ENCODE data around the gene GABRB2. TPM values are rescaled to one million over a fixed set of nuclear protein-coding genes. Genes with fewer than 3 reads are reported as not detected.

The GABRB2 gene
- total and polyA plus RNA-seq, 2 experiments from 2014 or later: 0.11 to 0.94 TPM

GRCh38 chr5:161385027-161385426, 161.5 kb downstream of the GABRB2 start:
- Mint-ChIP-seq H3K4me3 (no peak overlapping the region), H3K27me3 (ENCODE audit: insufficient read depth, low read depth, poor library complexity) (peaks cover 2% of the 10 kb centered on the region), H3K36me3 (ENCODE audit: low read depth) (no peaks in the 10 kb centered on the region), H3K4me1 (no peaks in the 10 kb centered on the region), H3K27ac (no peak overlapping the region; the same call in 1 of the 2 replicates), H3K9me3 (no peaks in the 10 kb centered on the region)
- no peaks in the 10 kb centered on the region for H3K36me3 ChIP-seq (ENCODE audit: insufficient read depth)
- no peaks in the 10 kb centered on the region for H3K79me2 ChIP-seq (replicated peaks; ENCODE audit: insufficient read depth)
- H3K27me3 ChIP-seq (ENCODE audit: insufficient read depth): no peaks in the 10 kb centered on the region
- no peaks in the 10 kb centered on the region for H3K4me1 ChIP-seq (ENCODE audit: insufficient read depth)
- no peak overlapping the region for H3K27ac ChIP-seq (ENCODE audit: low read depth)
- no peaks in the 10 kb centered on the region for H3K9me2 ChIP-seq (ENCODE audit: insufficient read depth)
- no peak overlapping the region for H2AFZ ChIP-seq
- H3K4me3 ChIP-seq: no peak overlapping the region
- TF ChIP-seq ZNF114 (CRISPR knock-in tag; IDR thresholded peaks at IDR 0.05): no peak
- no peak for TF ChIP-seq POLR2AphosphoS5 (IDR thresholded peaks at IDR 0.05; ENCODE audit: low read depth)
- TF ChIP-seq JUNB (IDR thresholded peaks at IDR 0.05; ENCODE audit: unreplicated experiment): no peak
- TF ChIP-seq EZH2phosphoT487 (IDR thresholded peaks at IDR 0.05; ENCODE audit: unreplicated experiment): no peak
- no peak for TF ChIP-seq REST (IDR thresholded peaks at IDR 0.05; ENCODE audit: unreplicated experiment)
- TF ChIP-seq CTCF (conservative IDR thresholded peaks at IDR 0.05; ENCODE audit: low read depth in 2 of 2): no peak
- no peak for TF ChIP-seq NANOG (IDR thresholded peaks at IDR 0.05; ENCODE audit: borderline replicate concordance)
- no peak overlapping the region for H3K4me2 ChIP-seq
- no peaks in the 10 kb centered on the region for H3F3A ChIP-seq (replicated peaks; ENCODE audit: low read depth)
- H4K20me1 ChIP-seq (replicated peaks; ENCODE audit: insufficient read depth): no peaks in the 10 kb centered on the region
- DNase-seq (ENCODE audit: low spot score) (no peak), ATAC-seq (no peak)

GRCh38 chr5:161382685-161383084, 163.8 kb downstream of the GABRB2 start:
- Mint-ChIP-seq H3K4me3 (no peak overlapping the region), H3K36me3 (ENCODE audit: low read depth) (no peaks in the 10 kb centered on the region), H3K27me3 (ENCODE audit: insufficient read depth, low read depth, poor library complexity) (peaks cover 2% of the 10 kb centered on the region), H3K4me1 (no peaks in the 10 kb centered on the region), H3K9me3 (no peaks in the 10 kb centered on the region), H3K27ac (no peak overlapping the region)
- Histone ChIP-seq H3K4me1 (ENCODE audit: insufficient read depth) (no peaks in the 10 kb centered on the region), H2AFZ (no peak overlapping the region), H3K27me3 (ENCODE audit: insufficient read depth) (no peaks in the 10 kb centered on the region), H3K79me2 (replicated peaks; ENCODE audit: insufficient read depth) (no peaks in the 10 kb centered on the region), H3K36me3 (ENCODE audit: insufficient read depth) (no peaks in the 10 kb centered on the region), H3K9me2 (ENCODE audit: insufficient read depth) (no peaks in the 10 kb centered on the region), H3K4me2 (no peak overlapping the region), H3F3A (replicated peaks; ENCODE audit: low read depth) (no peaks in the 10 kb centered on the region), H3K4me3 (no peak overlapping the region), H4K20me1 (replicated peaks; ENCODE audit: insufficient read depth) (no peaks in the 10 kb centered on the region), H3K27ac (ENCODE audit: low read depth) (no peak overlapping the region)
- ATAC-seq (no peak), DNase-seq (ENCODE audit: low spot score) (no peak)
- no peak for TF ChIP-seq STAT1 (IDR thresholded peaks at IDR 0.05; ENCODE audit: unreplicated experiment)
- no peak for TF ChIP-seq JUNB (IDR thresholded peaks at IDR 0.05; ENCODE audit: unreplicated experiment)
- TF ChIP-seq NANOG (IDR thresholded peaks at IDR 0.05; ENCODE audit: borderline replicate concordance): no peak
- no peak for TF ChIP-seq CTCF (conservative IDR thresholded peaks at IDR 0.05; ENCODE audit: low read depth in 2 of 2)

Measured in GM23338 (cell line).